ENCODE data around the gene PSMB5. TPM values are rescaled to one million over a fixed set of nuclear protein-coding genes. Genes with fewer than 3 reads are reported as not detected.

The PSMB5 gene
- total RNA-seq, 1 experiment from 2014 or later: 162 TPM

DNA sequence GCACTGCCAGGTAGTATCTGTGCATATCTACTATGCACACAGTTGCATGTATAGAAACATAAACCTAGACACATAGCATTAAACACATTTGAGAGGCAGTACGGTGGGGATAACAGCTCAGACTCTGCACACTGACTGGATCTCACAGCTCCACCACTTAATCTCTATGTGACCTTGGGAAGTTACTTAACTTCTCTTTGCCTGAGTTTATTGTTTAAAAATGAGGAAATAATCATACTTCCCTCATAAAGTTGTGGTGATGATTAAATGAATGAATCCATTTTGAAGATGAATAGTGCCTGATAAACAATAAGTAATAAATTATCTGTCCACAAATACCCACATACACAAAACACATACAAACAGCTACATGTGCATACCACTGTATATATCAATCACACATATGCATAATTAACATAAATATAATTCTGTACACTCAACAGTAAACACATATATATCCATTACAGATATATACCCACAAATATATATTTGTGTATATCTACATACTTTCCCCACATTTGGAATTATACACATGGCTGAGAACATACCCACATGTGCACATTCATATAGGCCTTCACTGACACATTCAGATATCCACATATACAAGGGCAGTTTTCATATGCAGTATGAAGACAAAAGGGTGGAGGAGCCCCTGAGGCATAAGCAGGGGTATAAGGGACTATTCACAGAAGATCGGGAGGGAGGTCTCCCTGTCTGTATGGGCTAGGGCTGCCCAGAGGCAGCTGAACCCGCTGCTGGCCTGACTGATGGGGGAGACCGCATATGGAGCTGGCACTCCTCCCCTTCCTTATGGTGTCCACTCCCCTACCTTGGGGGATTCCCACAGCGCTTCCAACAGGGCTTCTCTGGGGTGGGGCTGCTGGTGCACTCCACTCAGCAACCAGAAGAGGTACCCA is 16.7 kb upstream of the PSMB5 start:
- intact Hi-C loops (cut with micrococcal nuclease): no loop called here
- H3K4me3 Mint-ChIP-seq (ENCODE audit: unreplicated experiment): no peak overlapping the region
- no peaks in the 10 kb centered on the region for H3K36me3 Mint-ChIP-seq (ENCODE audit: insufficient read depth, unreplicated experiment)
- CTCF ChIA-PET: interaction anchor here (0.9 to 2.3 kb wide), 3 partner anchors 18 to 65 kb away, joined by 3 to 17 read pairs (median 3); no protein-coding TSS in a partner anchor
- no peak for DNase-seq (ENCODE audit: unreplicated experiment)
- H3K27ac Mint-ChIP-seq (ENCODE audit: low read depth, unreplicated experiment): no peak overlapping the region
- TF ChIP-seq CTCF (IDR thresholded peaks at IDR 0.05; ENCODE audit: unreplicated experiment): no peak
- H3K9me3 Mint-ChIP-seq (ENCODE audit: unreplicated experiment): no peaks in the 10 kb centered on the region
- H3K27me3 Mint-ChIP-seq (ENCODE audit: insufficient read depth, unreplicated experiment): no peaks in the 10 kb centered on the region
- no TSS peak for BruUV-seq (replicated peaks)
- POLR2A ChIA-PET: interaction anchor here (0.7 to 1.0 kb wide), 2 partner anchors 44 to 95 kb away, joined by 4 to 6 read pairs; partner anchors contain the start of genes ACIN1, C14orf119 and HAUS4
- H3K4me1 Mint-ChIP-seq (ENCODE audit: insufficient read depth, unreplicated experiment): peaks cover 8% of the 10 kb centered on the region

- CTCF ChIA-PET: interaction anchor here (0.5 to 1.6 kb wide), 4 partner anchors 9 to 246 kb away, joined by 3 to 6 read pairs (median 4); no protein-coding TSS in a partner anchor
- Mint-ChIP-seq H3K4me3 (ENCODE audit: unreplicated experiment) (no peak overlapping the region), H3K27me3 (ENCODE audit: insufficient read depth, unreplicated experiment) (no peaks in the 10 kb centered on the region), H3K27ac (ENCODE audit: low read depth, unreplicated experiment) (no peak overlapping the region), H3K36me3 (ENCODE audit: insufficient read depth, unreplicated experiment) (no peaks in the 10 kb centered on the region), H3K4me1 (ENCODE audit: insufficient read depth, unreplicated experiment) (no peaks in the 10 kb centered on the region), H3K9me3 (ENCODE audit: unreplicated experiment) (no peaks in the 10 kb centered on the region)
- POLR2A ChIA-PET: no interaction called here
- no peak for TF ChIP-seq CTCF (IDR thresholded peaks at IDR 0.05; ENCODE audit: unreplicated experiment)
- no TSS peak for BruUV-seq (replicated peaks)
- no peak for DNase-seq (ENCODE audit: unreplicated experiment)
- intact Hi-C loops (cut with micrococcal nuclease): no loop called here
Measured at GRCh38 chr14:23049011-23049410, 14.3 kb upstream of the PSMB5 start.

DNA sequence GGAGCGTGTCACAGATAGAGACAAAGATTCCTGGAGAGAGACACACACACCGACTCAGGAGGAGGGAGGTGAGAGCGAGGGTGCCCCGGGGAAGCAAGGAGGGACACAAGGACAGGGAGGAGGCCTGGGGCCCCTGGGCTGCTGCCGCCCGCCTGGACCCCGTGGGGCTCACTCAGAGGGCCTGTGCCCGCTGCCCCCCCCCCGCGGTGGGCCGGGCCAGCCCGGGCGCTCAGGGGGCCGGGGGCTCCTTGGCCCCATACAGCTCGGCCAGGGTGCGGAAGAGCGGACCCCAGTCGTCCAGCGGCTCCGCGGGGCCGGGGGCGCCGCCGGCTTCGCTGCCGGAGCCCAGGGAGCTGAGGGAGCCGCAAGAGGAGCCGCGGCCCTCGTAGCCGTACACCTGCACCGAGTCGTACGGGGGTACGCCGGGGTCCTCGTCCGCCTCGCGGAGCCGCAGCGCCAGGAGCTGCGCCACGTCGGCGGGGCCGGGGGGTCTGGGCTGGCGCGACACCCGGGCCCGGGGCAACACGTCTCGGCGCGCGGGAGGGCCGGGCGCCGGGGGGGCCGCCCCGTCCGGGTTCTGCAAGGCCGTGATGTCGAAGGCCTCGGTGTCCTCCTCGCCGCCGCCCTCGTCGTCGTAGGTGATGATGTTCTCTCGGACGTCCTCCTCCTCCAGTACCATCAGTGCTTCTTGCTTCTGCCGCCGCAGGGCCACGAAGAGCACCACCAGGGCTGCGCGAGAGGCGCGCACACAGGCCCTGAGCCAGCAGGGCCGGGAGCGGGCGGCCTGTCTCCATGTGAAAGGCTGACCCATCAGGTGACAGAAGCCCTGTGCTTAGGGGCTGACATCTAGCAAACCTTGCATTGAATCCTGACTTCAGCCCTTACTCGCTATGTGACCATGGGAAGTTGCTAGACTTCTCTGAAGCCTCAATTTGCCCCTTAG is 13.3 kb upstream of the PSMB5 start:
- intact Hi-C loops (cut with micrococcal nuclease): no loop called here
- H3K27me3 Mint-ChIP-seq (ENCODE audit: insufficient read depth, unreplicated experiment): no peaks in the 10 kb centered on the region
- no peaks in the 10 kb centered on the region for H3K36me3 Mint-ChIP-seq (ENCODE audit: insufficient read depth, unreplicated experiment)
- H3K4me3 Mint-ChIP-seq (ENCODE audit: unreplicated experiment): no peak overlapping the region
- no peaks in the 10 kb centered on the region for H3K4me1 Mint-ChIP-seq (ENCODE audit: insufficient read depth, unreplicated experiment)
- no peak overlapping the region for H3K27ac Mint-ChIP-seq (ENCODE audit: low read depth, unreplicated experiment)
- no TSS peak for BruUV-seq (replicated peaks)
- DNase-seq (ENCODE audit: unreplicated experiment): no peak
- CTCF ChIA-PET: interaction anchor here (0.6 to 1.6 kb wide), 3 partner anchors 8 to 53 kb away, joined by 4 read pairs; no protein-coding TSS in a partner anchor
- no peak for TF ChIP-seq CTCF (IDR thresholded peaks at IDR 0.05; ENCODE audit: unreplicated experiment)
- no peaks in the 10 kb centered on the region for H3K9me3 Mint-ChIP-seq (ENCODE audit: unreplicated experiment)
- POLR2A ChIA-PET: no interaction called here

All from MCF 10A (cell line).